K562 (cell line): ENCODE measurements around the gene UVRAG. TPM values are rescaled to one million over a fixed set of nuclear protein-coding genes. Genes with fewer than 3 reads are reported as not detected.

ENCODE experiments used
- ATAC-seq: fragments of 200-7000 bp; cut with Tn5 transposase; 3 replicates; pipeline ENCODE4 v1.9.1; 2020; ENCODE audit warnings: moderate library complexity
- BruUV-seq: library from RNA; stranded (reverse); fragments of 400-500 nt; replicated peaks from 2 replicates; lab custom pipeline; 2021; lab: Mats Ljungman, UMichigan
- CTCF ChIA-PET: fragments of 300-600 bp; formaldehyde crosslinking; extraction: SDS; loops from one replicate; lab custom pipeline; 2021; ENCODE audit warnings: low intra/inter-chr PET ratio; lab: Yijun Ruan, JAX
- POLR2A ChIA-PET: fragments of 300-600, 350-650 bp; sonication (Branson Sonifier 250); formaldehyde crosslinking; extraction: SDS; loops from one replicate; lab custom pipeline; 2021; ENCODE audit warnings: antibody characterized with exemption, inconsistent platforms; lab: Yijun Ruan, JAX
- DNase-seq, 4 experiments: peaks; one replicate each; pipeline versions ENCODE4 v3.0.0 to v3.0.0-alpha.2; 2011 to 2018; ENCODE audit warnings: low spot score in 3 of 4, mixed read lengths in 3 of 4; ENCODE audit errors: extremely low read depth in 1 of 4
- FAIRE-seq: peaks from 2 replicates; lab custom pipeline; 2011; peaks lifted over from hg19 to GRCh38; lab: Jason Lieb, UNC
- H2AFZ ChIP-seq: 2 replicates; pipeline ENCODE4 v1.6.0; 2011; ENCODE audit warnings: low read depth, low read length, control low read depth, inconsistent platforms
- H3K27ac ChIP-seq: fragments of 200-600 bp; 3 replicates; pipeline ENCODE4 v1.8.0; 2011; ENCODE audit warnings: low read depth, mild to moderate bottlenecking, control low read depth, inconsistent platforms, low read length, moderate library complexity, mixed read lengths; ENCODE audit errors: extremely low read depth
- H3K27me3 ChIP-seq, 2 experiments: fragments of 300-600 bp in 1 of 2; 2 replicates in 1 of 2; 3 replicates in 1 of 2; pipeline versions ENCODE4 v1.6.0 to v1.8.0; 2011; ENCODE audit warnings: inconsistent platforms in 2 of 2, low read length in 2 of 2, mild to moderate bottlenecking in 1 of 2, mixed read lengths in 1 of 2, moderate library complexity in 1 of 2; ENCODE audit not compliant: control insufficient read depth in 2 of 2, insufficient read depth in 2 of 2
- H3K36me3 ChIP-seq: fragments of 300-600 bp; 3 replicates; pipeline ENCODE4 v1.8.0; 2011; ENCODE audit warnings: mild to moderate bottlenecking, low read length, inconsistent platforms; ENCODE audit not compliant: control insufficient read depth, insufficient read depth
- H3K4me1 ChIP-seq, 2 experiments: fragments of 200-600 bp in 1 of 2; replicated peaks in 1 of 2; 2 replicates in 1 of 2; 3 replicates in 1 of 2; pipeline versions ENCODE4 v1.5.1 to v1.8.0; 2011; ENCODE audit warnings: inconsistent platforms in 2 of 2, low read length in 2 of 2, mild to moderate bottlenecking in 1 of 2, mixed read lengths in 1 of 2, moderate library complexity in 1 of 2; ENCODE audit not compliant: control insufficient read depth in 2 of 2, insufficient read depth in 2 of 2
- H3K4me2 ChIP-seq: 2 replicates; pipeline ENCODE4 v1.6.1; 2011; ENCODE audit warnings: low read length, control low read depth, inconsistent platforms, mixed read lengths; ENCODE audit not compliant: insufficient read depth
- H3K4me3 ChIP-seq: fragments of 200-600 bp; sonication (generic), shearing (Covaris generic); 2 replicates; pipeline ENCODE4 v1.5.1; 2016; ENCODE audit warnings: control low read depth, inconsistent platforms
- H3K79me2 ChIP-seq: fragments of 200-600 bp; 3 replicates; pipeline ENCODE4 v1.8.0; 2011; ENCODE audit warnings: low read length, inconsistent platforms; ENCODE audit not compliant: control insufficient read depth, insufficient read depth
- H3K9ac ChIP-seq, 2 experiments: 2 replicates each; pipeline versions ENCODE4 v1.6.0 to v1.6.1; 2011; ENCODE audit warnings: low read depth in 2 of 2, low read length in 2 of 2, control low read depth in 1 of 2, inconsistent platforms in 1 of 2, mild to moderate bottlenecking in 1 of 2, mixed read lengths in 1 of 2; ENCODE audit not compliant: insufficient read depth in 1 of 2
- H3K9me1 ChIP-seq: one replicate; pipeline ENCODE4 v1.6.0; 2011; ENCODE audit warnings: inconsistent platforms, mild to moderate bottlenecking, low read length, moderate library complexity; ENCODE audit not compliant: control insufficient read depth, insufficient read depth
- H3K9me3 ChIP-seq: replicated peaks from 2 replicates; pipeline ENCODE4 v1.5.1; 2011; ENCODE audit warnings: low read depth, low read length, inconsistent platforms; ENCODE audit not compliant: control insufficient read depth, insufficient read depth
- H4K20me1 ChIP-seq: replicated peaks from 2 replicates; pipeline ENCODE4 v1.6.1; 2011; ENCODE audit warnings: low read length, inconsistent platforms, mixed read lengths; ENCODE audit not compliant: control insufficient read depth, insufficient read depth
- JUN ChIP-seq, 2 experiments: sonication (generic) in 1 of 2; formaldehyde crosslinking in 1 of 2; IDR thresholded peaks; 2 replicates each; pipeline versions ENCODE4 v1.6.1 to v1.8.0; 2012 to 2022; ENCODE audit warnings: borderline replicate concordance in 2 of 2, mild to moderate bottlenecking in 2 of 2, improper control_type of control experiment in 1 of 2, low read depth in 1 of 2, low read length in 1 of 2, missing genetic modification reagents in 1 of 2
- WGBS: fragments of 100-300 bp; shearing (Covaris generic); methylation state at CpG from one replicate; pipeline ENCODE4 v1.1.6; 2016; ENCODE audit warnings: low coverage, mixed read lengths; ENCODE audit not compliant: insufficient coverage; ENCODE audit errors: missing lambda C conversion rate; 5-methylcytosine and 5-hydroxymethylcytosine counted together
- in situ Hi-C: fragments of 300-500 bp; cut with MboI; formaldehyde crosslinking; loops from 4 replicates; pipeline ENCODE4 v1.15.0; 2018; ENCODE audit warnings: inconsistent platforms, mixed read lengths
- intact Hi-C: fragments of 100-400 bp; cut with micrococcal nuclease; formaldehyde crosslinking; loops from 2 replicates; pipeline ENCODE4 v1.14.2; 2022
- polyA plus RNA-seq, 8 experiments: library from polyadenylated mRNA; depleted of rRNA in 4 of 8; stranded (reverse) in 5 of 8; unstranded in 3 of 8; fragments of >200 nt; fragmentation: Nextera tagmentation in 2 of 8; fragmentation: Illumina TruSeq in 1 of 8; extraction: Ambion mirVana in 2 of 8; extraction: Trizol in 1 of 8; gene quantifications; 2 replicates each; pipeline versions ENCODE4 v1.2.1 to v1.2.3, GENCODE V29; 2011 to 2014; ENCODE audit warnings: inconsistent platforms in 1 of 8, missing spikeins in 1 of 8
- total RNA-seq, 7 experiments: library from RNA; depleted of rRNA in 6 of 7; stranded (reverse); fragments of >200 nt in 6 of 7; fragmentation: Illumina TruSeq in 2 of 7; extraction: Trizol in 2 of 7; gene quantifications; 2 replicates each; pipeline versions ENCODE4 v1.2.1 to v1.2.3, GENCODE V29; 2011 to 2021; ENCODE audit warnings: low replicate concordance in 1 of 7
- TF ChIP-seq, protein P1 (sequence below), 2 experiments: fragments of 450-650 bp; formaldehyde crosslinking in 1 of 2; IDR thresholded peaks; 2 replicates each; pipeline versions ENCODE4 v1.4.0 to v1.6.1; 2014 to 2020; ENCODE audit warnings: mild to moderate bottlenecking in 2 of 2, borderline replicate concordance in 1 of 2, low read depth in 1 of 2

The UVRAG gene
- total and polyA plus RNA-seq, 9 of the 15 experiments (the other 6 are each of a cell fraction or from before 2014, with no cell fraction given), result 3.1 to 17.8 (median 12.4) TPM

DNA sequence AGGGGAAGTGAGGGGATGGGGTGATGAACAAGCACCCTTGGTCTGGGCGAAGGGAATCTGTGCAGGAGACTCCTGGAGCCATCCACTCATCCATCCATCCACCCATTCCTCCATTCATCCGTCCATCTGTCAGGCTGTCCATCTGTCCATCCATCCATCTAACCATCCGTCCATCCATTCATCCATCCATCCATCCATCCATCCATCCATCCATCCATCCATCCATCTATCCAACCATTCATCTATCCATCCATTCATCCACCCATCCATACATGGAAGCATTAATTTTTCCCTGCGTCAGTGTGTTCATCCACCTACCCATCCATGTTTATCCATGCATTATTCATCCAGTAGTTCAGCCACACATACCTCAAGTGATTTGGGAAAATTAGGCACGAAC, 359.3 kb downstream of the UVRAG start:
- 0% methylated on average over 5 of the region's 5 CpGs for WGBS
- DNase-seq (no peak), FAIRE-seq (no peak), ATAC-seq (no peak)
- TF ChIP-seq JUN (IDR thresholded peaks at IDR 0.05; ENCODE audit: borderline replicate concordance, low read depth, low read length), result no peak
- no peak for TF ChIP-seq JUN (CRISPR knock-in tag; IDR thresholded peaks at IDR 0.05; ENCODE audit: borderline replicate concordance)
- TF ChIP-seq, protein P1, sequence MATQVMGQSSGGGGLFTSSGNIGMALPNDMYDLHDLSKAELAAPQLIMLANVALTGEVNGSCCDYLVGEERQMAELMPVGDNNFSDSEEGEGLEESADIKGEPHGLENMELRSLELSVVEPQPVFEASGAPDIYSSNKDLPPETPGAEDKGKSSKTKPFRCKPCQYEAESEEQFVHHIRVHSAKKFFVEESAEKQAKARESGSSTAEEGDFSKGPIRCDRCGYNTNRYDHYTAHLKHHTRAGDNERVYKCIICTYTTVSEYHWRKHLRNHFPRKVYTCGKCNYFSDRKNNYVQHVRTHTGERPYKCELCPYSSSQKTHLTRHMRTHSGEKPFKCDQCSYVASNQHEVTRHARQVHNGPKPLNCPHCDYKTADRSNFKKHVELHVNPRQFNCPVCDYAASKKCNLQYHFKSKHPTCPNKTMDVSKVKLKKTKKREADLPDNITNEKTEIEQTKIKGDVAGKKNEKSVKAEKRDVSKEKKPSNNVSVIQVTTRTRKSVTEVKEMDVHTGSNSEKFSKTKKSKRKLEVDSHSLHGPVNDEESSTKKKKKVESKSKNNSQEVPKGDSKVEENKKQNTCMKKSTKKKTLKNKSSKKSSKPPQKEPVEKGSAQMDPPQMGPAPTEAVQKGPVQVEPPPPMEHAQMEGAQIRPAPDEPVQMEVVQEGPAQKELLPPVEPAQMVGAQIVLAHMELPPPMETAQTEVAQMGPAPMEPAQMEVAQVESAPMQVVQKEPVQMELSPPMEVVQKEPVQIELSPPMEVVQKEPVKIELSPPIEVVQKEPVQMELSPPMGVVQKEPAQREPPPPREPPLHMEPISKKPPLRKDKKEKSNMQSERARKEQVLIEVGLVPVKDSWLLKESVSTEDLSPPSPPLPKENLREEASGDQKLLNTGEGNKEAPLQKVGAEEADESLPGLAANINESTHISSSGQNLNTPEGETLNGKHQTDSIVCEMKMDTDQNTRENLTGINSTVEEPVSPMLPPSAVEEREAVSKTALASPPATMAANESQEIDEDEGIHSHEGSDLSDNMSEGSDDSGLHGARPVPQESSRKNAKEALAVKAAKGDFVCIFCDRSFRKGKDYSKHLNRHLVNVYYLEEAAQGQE (IDR thresholded peaks at IDR 0.05; ENCODE audit: borderline replicate concordance), result no peak
- TF ChIP-seq, protein P1 (CRISPR knock-in tag; IDR thresholded peaks at IDR 0.05; ENCODE audit: low read depth), result no peak
- Histone ChIP-seq H3K27ac (no peak overlapping the region), H3K4me3 (no peak overlapping the region), H3K79me2 (no peaks in the 10 kb centered on the region), H2AFZ (no peak overlapping the region), H3K4me2 (no peak overlapping the region), H3K9ac (no peak overlapping the region), H3K36me3 (no peaks in the 10 kb centered on the region), H3K9me3 (no peaks in the 10 kb centered on the region), H3K27me3 (peaks cover 17 to 40% of the 10 kb centered on the region in 2 experiments), H4K20me1 (peaks cover 13% of the 10 kb centered on the region; the same call in 1 of the 2 replicates), H3K9me1 (peaks cover 1% of the 10 kb centered on the region), H3K4me1 (peaks cover 0 to 32% of the 10 kb centered on the region in 2 experiments; a peak in 2 of 5 replicates)
- in situ Hi-C loops (no loop called here), intact Hi-C loops (no loop called here)
- ChIA-PET POLR2A (interaction anchor here (0.6 kb wide), 1 partner anchor 403 kb away, joined by 3 read pairs; no protein-coding TSS in a partner anchor), CTCF (no interaction called here)
- no TSS peak for BruUV-seq
